HG03460 (cell line): ENCODE data around the gene QDPR.
A peak's percentile ranks its signal among the peaks of the same experiment; 100 is the strongest.
"Not testable (repeated sequence)": the region's sequence is repeated elsewhere in the genome, so short reads cannot be mapped to it uniquely, and the experiment has no call there.

ENCODE experiments used
- ATAC-seq: cut with Tn5 transposase; IDR thresholded peaks from one replicate; pipeline ENCODE4 v1.9.1; 2021; ENCODE audit not compliant: unreplicated experiment

Gene QDPR

GRCh38 chr4:17511950-17512795 lies at the start of gene QDPR:
Gene QDPR (minus strand): TSS chr4:17512090. CDS start chr4:17512054, 36 bp downstream.
- ATAC-seq = peak; percentile 93

- no peak for ATAC-seq
These were observed 49.5 kb upstream of the QDPR start for GRCh38 chr4:17561195-17561909.

GRCh38 chr4:17560065-17560673 lies 48.3 kb upstream of the QDPR start:
- no peak for ATAC-seq

- no peak for ATAC-seq
These were observed 47.8 kb upstream of the QDPR start for GRCh38 chr4:17559709-17560048.

GRCh38 chr4:17558941-17559708 lies 47.2 kb upstream of the QDPR start:
- ATAC-seq = no peak

GRCh38 chr4:17557880-17558279 lies 46.0 kb upstream of the QDPR start:
- no peak for ATAC-seq

- no peak for ATAC-seq
These were observed 44.6 kb upstream of the QDPR start for GRCh38 chr4:17556498-17556897.

- no peak for ATAC-seq
These were observed 42.7 kb upstream of the QDPR start for GRCh38 chr4:17554568-17554967.

GRCh38 chr4:17552427-17552826 lies 40.5 kb upstream of the QDPR start:
- ATAC-seq = no peak

- no peak for ATAC-seq
These were observed 38.7 kb upstream of the QDPR start for GRCh38 chr4:17550549-17550948.

- ATAC-seq = no peak
These were observed 34.8 kb upstream of the QDPR start for GRCh38 chr4:17546678-17547077.

GRCh38 chr4:17546222-17546621 lies 34.3 kb upstream of the QDPR start:
- no peak for ATAC-seq

GRCh38 chr4:17545374-17546140 lies 33.7 kb upstream of the QDPR start:
- ATAC-seq = no peak

GRCh38 chr4:17544831-17545234 lies 32.9 kb upstream of the QDPR start:
- ATAC-seq = no peak

- no peak for ATAC-seq
These were observed 32.3 kb upstream of the QDPR start for GRCh38 chr4:17544205-17544604.

- not testable (repeated sequence) for ATAC-seq
These were observed 25.2 kb upstream of the QDPR start for GRCh38 chr4:17537060-17537459.

GRCh38 chr4:17535906-17536305 lies 24.0 kb upstream of the QDPR start:
- ATAC-seq = no peak

GRCh38 chr4:17535242-17535641 lies 23.4 kb upstream of the QDPR start:
- no peak for ATAC-seq

GRCh38 chr4:17534705-17535104 lies 22.8 kb upstream of the QDPR start:
- ATAC-seq = no peak

GRCh38 chr4:17531538-17532285 lies 19.8 kb upstream of the QDPR start:
- no peak for ATAC-seq
